ENCODE results near the gene PCSK1N. TPM values are rescaled to one million over a fixed set of nuclear protein-coding genes. Genes with fewer than 3 reads are reported as not detected.

PCSK1N gene
- total RNA-seq, 2 experiments from 2014 or later = not detected

DNA sequence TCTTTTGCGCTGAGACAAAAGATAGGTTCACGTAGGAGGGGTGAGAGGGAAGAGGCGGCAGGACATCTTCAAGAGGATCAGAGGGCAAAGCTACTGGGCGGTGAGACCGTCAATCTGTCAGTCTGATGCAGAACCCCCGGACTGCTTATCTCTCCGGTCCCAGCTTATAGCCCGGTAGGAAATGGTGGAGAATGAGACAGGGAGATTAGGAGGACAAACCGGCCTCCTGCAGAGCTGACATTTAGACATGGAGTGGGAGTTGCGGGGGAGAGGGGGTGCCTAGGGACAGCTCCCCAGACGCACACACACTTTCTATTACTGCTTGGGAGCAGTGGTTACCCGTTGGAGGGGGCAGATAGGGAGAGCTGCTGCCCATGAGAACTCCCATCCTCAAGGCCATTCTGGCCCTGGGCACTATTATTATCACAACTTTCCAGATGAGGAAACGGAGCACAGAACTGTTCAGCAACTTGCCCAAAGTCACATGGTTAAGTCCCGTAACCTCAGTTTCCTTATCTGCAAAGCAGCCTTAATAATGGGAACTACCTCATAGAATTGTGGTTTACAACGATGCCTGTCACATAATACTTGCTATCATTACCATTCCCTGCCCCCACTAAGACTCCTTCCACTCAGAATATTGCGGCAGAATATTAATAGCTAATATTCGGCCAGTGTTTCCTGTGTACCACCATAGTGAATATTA is 34.7 kb downstream of the PCSK1N start:
- ChIA-PET POLR2A (interaction anchor here (1.4 to 1.5 kb wide), 2 partner anchors 24 to 148 kb away, joined by 3 to 4 read pairs; no protein-coding TSS in a partner anchor), CTCF (ENCODE audit: unreplicated experiment) (interaction anchor here (1.0 kb wide), 1 partner anchor 152 kb away, joined by 3 read pairs; no protein-coding TSS in a partner anchor)
- Histone ChIP-seq H3K79me2 (ENCODE audit: insufficient read depth, low read depth, low read length) (peaks cover 8% of the 10 kb centered on the region; the same call in 1 of the 2 replicates), H2AFZ (ENCODE audit: low read length) (peak overlapping the region; percentile 69; the same call in 1 of the 2 replicates), H4K20me1 (ENCODE audit: insufficient read depth, low read length) (no peaks in the 10 kb centered on the region), H3K4me3 (ENCODE audit: low read depth, low read length, poor library complexity, severe bottlenecking) (peak overlapping the region; percentile 77), H3K9me3 (ENCODE audit: low read length) (no peaks in the 10 kb centered on the region), H3K27ac (ENCODE audit: low read depth, low read length, poor library complexity, severe bottlenecking) (peak overlapping the region; percentile 71), H3K4me2 (ENCODE audit: low read length) (peak overlapping the region; percentile 75), H3K9me2 (ENCODE audit: insufficient read depth, low read length) (no peaks in the 10 kb centered on the region), H3K4me1 (ENCODE audit: insufficient read depth, low read length, poor library complexity, severe bottlenecking) (peaks cover 18% of the 10 kb centered on the region), H3K36me3 (ENCODE audit: insufficient read depth, low read length) (peaks cover 14% of the 10 kb centered on the region)
- peak; percentile 2 for DNase-seq (ENCODE audit: low spot score)
- TSS peak; percentile 97 for BruUV-seq (replicated peaks)
- TF ChIP-seq EZH2phosphoT487 (IDR thresholded peaks at IDR 0.05; ENCODE audit: borderline replicate concordance, low read depth, low read length) (no peak), CTCF (conservative IDR thresholded peaks at IDR 0.05; ENCODE audit: low read length) (no peak)
- intact Hi-C loops (cut with micrococcal nuclease; ENCODE audit: unreplicated experiment) = loop anchor here (2.0 to 10.0 kb wide), 3 partner anchors 63 to 124 kb away; partner anchors contain the start of genes PQBP1 and TIMM17B

- Histone ChIP-seq H3K4me3 (ENCODE audit: low read depth, low read length, poor library complexity, severe bottlenecking) (no peak overlapping the region), H3K9me2 (ENCODE audit: insufficient read depth, low read length) (no peaks in the 10 kb centered on the region), H3K4me2 (ENCODE audit: low read length) (no peak overlapping the region), H3K79me2 (ENCODE audit: insufficient read depth, low read depth, low read length) (peaks cover 6% of the 10 kb centered on the region; the same call in 1 of the 2 replicates), H3K36me3 (ENCODE audit: insufficient read depth, low read length) (peaks cover 3% of the 10 kb centered on the region), H4K20me1 (ENCODE audit: insufficient read depth, low read length) (no peaks in the 10 kb centered on the region), H3K9me3 (ENCODE audit: low read length) (no peaks in the 10 kb centered on the region), H2AFZ (ENCODE audit: low read length) (no peak overlapping the region), H3K27ac (ENCODE audit: low read depth, low read length, poor library complexity, severe bottlenecking) (no peak overlapping the region), H3K4me1 (ENCODE audit: insufficient read depth, low read length, poor library complexity, severe bottlenecking) (peaks cover 15% of the 10 kb centered on the region)
- BruUV-seq (replicated peaks) = no TSS peak
- intact Hi-C loops (cut with micrococcal nuclease; ENCODE audit: unreplicated experiment) = no loop called here
- TF ChIP-seq CTCF (conservative IDR thresholded peaks at IDR 0.05; ENCODE audit: low read length) (no peak), EZH2phosphoT487 (IDR thresholded peaks at IDR 0.05; ENCODE audit: borderline replicate concordance, low read depth, low read length) (no peak)
- ChIA-PET POLR2A (interaction anchor here (0.7 kb wide), 1 partner anchor 84 kb away, joined by 4 read pairs; no protein-coding TSS in a partner anchor), CTCF (ENCODE audit: unreplicated experiment) (interaction anchor here (0.5 kb wide), 1 partner anchor 122 kb away, joined by 4 read pairs; no protein-coding TSS in a partner anchor)
- no peak for DNase-seq (ENCODE audit: low spot score)
These were observed 37.1 kb downstream of the PCSK1N start for GRCh38 chrX:48798318-48798717.
